K562 (cell line): ENCODE data around the gene CCR7. TPM values are rescaled to one million over a fixed set of nuclear protein-coding genes. Genes with fewer than 3 reads are reported as not detected.

Experiments used
- BCL6 ChIP-seq: fragments of 250-450 bp; sonication (Bioruptor Pico); IDR thresholded peaks from 2 replicates; pipeline ENCODE4 v1.4.0; 2020
- COPS2 ChIP-seq: fragments of 450-650 bp; conservative IDR thresholded peaks from 2 replicates; pipeline ENCODE4 v1.6.1; 2016; ENCODE audit warnings: mild to moderate bottlenecking, moderate library complexity
- CREB1 ChIP-seq, 2 experiments: sonication (generic) in 1 of 2; formaldehyde crosslinking in 1 of 2; IDR thresholded peaks; 2 replicates each; pipeline versions ENCODE4 v1.6.1 to v1.8.0; 2012 to 2022; ENCODE audit warnings: inconsistent platforms in 1 of 2, mild to moderate bottlenecking in 1 of 2, missing genetic modification reagents in 1 of 2, moderate library complexity in 1 of 2
- HDAC2 ChIP-seq: fragments of 450-650 bp; IDR thresholded peaks from 2 replicates; pipeline ENCODE4 v1.6.1; 2016; ENCODE audit warnings: mild to moderate bottlenecking
- KAT8 ChIP-seq: fragments of 450-650 bp; IDR thresholded peaks from 2 replicates; pipeline ENCODE4 v1.6.1; 2016; ENCODE audit warnings: low read depth, mild to moderate bottlenecking
- ZNF212 ChIP-seq: fragments of 450-650 bp; formaldehyde crosslinking; IDR thresholded peaks from 2 replicates; pipeline ENCODE4 v1.4.0; 2020; ENCODE audit warnings: mild to moderate bottlenecking
- polyA plus RNA-seq, 8 experiments: library from polyadenylated mRNA; depleted of rRNA in 4 of 8; stranded (reverse) in 5 of 8; unstranded in 3 of 8; fragments of >200 nt; fragmentation: Nextera tagmentation in 2 of 8; fragmentation: Illumina TruSeq in 1 of 8; extraction: Ambion mirVana in 2 of 8; extraction: Trizol in 1 of 8; gene quantifications; 2 replicates each; pipeline versions ENCODE4 v1.2.1 to v1.2.3, GENCODE V29; 2011 to 2014; ENCODE audit warnings: inconsistent platforms in 1 of 8, missing spikeins in 1 of 8
- total RNA-seq, 7 experiments: library from RNA; depleted of rRNA in 6 of 7; stranded (reverse); fragments of >200 nt in 6 of 7; fragmentation: Illumina TruSeq in 2 of 7; extraction: Trizol in 2 of 7; gene quantifications; 2 replicates each; pipeline versions ENCODE4 v1.2.1 to v1.2.3, GENCODE V29; 2011 to 2021; ENCODE audit warnings: low replicate concordance in 1 of 7
- TF ChIP-seq, protein P1 (sequence below): fragments of 200-600 bp; sonication (generic); IDR thresholded peaks from one replicate; pipeline ENCODE4 v1.6.1; 2012; ENCODE audit warnings: mild to moderate bottlenecking, low read depth, low read length, inconsistent platforms
- TF ChIP-seq, protein P2 (sequence below): fragments of 450-650 bp; formaldehyde crosslinking; IDR thresholded peaks from 2 replicates; pipeline ENCODE4 v1.4.0; 2020; ENCODE audit warnings: mild to moderate bottlenecking, moderate library complexity
- TF ChIP-seq, protein P3 (sequence below): fragments of 250-450 bp; sonication (Bioruptor Pico); IDR thresholded peaks from 2 replicates; pipeline ENCODE4 v1.8.0; 2022; ENCODE audit warnings: inconsistent platforms, mild to moderate bottlenecking, moderate library complexity, borderline replicate concordance
- TF ChIP-seq, protein P4 (sequence below): sonication (generic); formaldehyde crosslinking; IDR thresholded peaks from 2 replicates; pipeline ENCODE4 v1.8.1; 2023; ENCODE audit warnings: mild to moderate bottlenecking, missing genetic modification reagents

The CCR7 gene
- total and polyA plus RNA-seq, 9 of the 15 experiments (the other 6 are each of a cell fraction or from before 2014, with no cell fraction given) = 0.14 to 1.4 (median 0.56) TPM

DNA sequence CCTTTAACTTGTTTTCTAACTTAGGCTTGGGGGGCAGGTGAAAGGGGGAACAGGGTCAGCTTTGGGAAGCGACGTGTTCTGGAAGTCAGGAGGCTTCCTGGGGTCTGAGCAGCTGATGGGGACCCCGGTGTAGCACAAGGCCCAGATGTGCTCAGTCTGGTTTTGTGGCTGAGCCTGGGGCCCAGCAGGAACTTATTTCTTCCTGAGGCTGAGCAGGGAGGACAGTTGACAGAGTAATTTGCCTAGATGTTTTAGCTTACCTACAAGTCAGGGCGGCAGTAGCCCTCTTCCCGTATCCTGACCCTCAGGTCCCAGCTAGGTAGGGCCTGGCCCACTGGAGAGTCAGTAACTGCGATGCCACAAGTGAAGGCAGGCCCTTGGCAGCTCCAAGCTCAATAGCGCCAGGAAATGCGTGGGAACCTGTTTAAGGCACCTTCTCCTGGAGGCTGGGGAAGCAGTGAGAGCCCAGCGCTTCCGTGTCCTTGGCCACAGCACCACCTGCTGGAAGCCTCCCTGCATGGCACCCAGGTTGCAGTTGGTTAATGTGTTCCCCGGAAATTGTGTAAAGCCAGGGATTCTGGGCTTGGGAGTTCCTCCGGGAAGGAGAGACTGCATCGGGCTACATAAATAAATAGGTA is 5.2 kb downstream of the CCR7 start (continued):
- TF ChIP-seq, protein P1, sequence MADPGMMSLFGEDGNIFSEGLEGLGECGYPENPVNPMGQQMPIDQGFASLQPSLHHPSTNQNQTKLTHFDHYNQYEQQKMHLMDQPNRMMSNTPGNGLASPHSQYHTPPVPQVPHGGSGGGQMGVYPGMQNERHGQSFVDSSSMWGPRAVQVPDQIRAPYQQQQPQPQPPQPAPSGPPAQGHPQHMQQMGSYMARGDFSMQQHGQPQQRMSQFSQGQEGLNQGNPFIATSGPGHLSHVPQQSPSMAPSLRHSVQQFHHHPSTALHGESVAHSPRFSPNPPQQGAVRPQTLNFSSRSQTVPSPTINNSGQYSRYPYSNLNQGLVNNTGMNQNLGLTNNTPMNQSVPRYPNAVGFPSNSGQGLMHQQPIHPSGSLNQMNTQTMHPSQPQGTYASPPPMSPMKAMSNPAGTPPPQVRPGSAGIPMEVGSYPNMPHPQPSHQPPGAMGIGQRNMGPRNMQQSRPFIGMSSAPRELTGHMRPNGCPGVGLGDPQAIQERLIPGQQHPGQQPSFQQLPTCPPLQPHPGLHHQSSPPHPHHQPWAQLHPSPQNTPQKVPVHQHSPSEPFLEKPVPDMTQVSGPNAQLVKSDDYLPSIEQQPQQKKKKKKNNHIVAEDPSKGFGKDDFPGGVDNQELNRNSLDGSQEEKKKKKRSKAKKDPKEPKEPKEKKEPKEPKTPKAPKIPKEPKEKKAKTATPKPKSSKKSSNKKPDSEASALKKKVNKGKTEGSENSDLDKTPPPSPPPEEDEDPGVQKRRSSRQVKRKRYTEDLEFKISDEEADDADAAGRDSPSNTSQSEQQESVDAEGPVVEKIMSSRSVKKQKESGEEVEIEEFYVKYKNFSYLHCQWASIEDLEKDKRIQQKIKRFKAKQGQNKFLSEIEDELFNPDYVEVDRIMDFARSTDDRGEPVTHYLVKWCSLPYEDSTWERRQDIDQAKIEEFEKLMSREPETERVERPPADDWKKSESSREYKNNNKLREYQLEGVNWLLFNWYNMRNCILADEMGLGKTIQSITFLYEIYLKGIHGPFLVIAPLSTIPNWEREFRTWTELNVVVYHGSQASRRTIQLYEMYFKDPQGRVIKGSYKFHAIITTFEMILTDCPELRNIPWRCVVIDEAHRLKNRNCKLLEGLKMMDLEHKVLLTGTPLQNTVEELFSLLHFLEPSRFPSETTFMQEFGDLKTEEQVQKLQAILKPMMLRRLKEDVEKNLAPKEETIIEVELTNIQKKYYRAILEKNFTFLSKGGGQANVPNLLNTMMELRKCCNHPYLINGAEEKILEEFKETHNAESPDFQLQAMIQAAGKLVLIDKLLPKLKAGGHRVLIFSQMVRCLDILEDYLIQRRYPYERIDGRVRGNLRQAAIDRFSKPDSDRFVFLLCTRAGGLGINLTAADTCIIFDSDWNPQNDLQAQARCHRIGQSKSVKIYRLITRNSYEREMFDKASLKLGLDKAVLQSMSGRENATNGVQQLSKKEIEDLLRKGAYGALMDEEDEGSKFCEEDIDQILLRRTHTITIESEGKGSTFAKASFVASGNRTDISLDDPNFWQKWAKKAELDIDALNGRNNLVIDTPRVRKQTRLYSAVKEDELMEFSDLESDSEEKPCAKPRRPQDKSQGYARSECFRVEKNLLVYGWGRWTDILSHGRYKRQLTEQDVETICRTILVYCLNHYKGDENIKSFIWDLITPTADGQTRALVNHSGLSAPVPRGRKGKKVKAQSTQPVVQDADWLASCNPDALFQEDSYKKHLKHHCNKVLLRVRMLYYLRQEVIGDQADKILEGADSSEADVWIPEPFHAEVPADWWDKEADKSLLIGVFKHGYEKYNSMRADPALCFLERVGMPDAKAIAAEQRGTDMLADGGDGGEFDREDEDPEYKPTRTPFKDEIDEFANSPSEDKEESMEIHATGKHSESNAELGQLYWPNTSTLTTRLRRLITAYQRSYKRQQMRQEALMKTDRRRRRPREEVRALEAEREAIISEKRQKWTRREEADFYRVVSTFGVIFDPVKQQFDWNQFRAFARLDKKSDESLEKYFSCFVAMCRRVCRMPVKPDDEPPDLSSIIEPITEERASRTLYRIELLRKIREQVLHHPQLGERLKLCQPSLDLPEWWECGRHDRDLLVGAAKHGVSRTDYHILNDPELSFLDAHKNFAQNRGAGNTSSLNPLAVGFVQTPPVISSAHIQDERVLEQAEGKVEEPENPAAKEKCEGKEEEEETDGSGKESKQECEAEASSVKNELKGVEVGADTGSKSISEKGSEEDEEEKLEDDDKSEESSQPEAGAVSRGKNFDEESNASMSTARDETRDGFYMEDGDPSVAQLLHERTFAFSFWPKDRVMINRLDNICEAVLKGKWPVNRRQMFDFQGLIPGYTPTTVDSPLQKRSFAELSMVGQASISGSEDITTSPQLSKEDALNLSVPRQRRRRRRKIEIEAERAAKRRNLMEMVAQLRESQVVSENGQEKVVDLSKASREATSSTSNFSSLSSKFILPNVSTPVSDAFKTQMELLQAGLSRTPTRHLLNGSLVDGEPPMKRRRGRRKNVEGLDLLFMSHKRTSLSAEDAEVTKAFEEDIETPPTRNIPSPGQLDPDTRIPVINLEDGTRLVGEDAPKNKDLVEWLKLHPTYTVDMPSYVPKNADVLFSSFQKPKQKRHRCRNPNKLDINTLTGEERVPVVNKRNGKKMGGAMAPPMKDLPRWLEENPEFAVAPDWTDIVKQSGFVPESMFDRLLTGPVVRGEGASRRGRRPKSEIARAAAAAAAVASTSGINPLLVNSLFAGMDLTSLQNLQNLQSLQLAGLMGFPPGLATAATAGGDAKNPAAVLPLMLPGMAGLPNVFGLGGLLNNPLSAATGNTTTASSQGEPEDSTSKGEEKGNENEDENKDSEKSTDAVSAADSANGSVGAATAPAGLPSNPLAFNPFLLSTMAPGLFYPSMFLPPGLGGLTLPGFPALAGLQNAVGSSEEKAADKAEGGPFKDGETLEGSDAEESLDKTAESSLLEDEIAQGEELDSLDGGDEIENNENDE = no peak
- TF ChIP-seq HDAC2 (no peak), COPS2 (no peak), CREB1 (IDR thresholded peaks at IDR 0.05) (no peak), CREB1 (CRISPR knock-in tag; IDR thresholded peaks at IDR 0.05) (0 out of 2 replicates have a peak, but pooled peaks have one; percentile 14), ZNF212 (no peak), KAT8 (no peak), BCL6 (no peak)
- TF ChIP-seq, protein P2, sequence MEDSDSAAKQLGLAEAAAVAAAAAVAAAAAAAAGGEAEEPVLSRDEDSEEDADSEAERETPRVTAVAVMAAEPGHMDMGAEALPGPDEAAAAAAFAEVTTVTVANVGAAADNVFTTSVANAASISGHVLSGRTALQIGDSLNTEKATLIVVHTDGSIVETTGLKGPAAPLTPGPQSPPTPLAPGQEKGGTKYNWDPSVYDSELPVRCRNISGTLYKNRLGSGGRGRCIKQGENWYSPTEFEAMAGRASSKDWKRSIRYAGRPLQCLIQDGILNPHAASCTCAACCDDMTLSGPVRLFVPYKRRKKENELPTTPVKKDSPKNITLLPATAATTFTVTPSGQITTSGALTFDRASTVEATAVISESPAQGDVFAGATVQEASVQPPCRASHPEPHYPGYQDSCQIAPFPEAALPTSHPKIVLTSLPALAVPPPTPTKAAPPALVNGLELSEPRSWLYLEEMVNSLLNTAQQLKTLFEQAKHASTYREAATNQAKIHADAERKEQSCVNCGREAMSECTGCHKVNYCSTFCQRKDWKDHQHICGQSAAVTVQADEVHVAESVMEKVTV (CRISPR knock-in tag) = peak; percentile 83
- TF ChIP-seq, protein P3, sequence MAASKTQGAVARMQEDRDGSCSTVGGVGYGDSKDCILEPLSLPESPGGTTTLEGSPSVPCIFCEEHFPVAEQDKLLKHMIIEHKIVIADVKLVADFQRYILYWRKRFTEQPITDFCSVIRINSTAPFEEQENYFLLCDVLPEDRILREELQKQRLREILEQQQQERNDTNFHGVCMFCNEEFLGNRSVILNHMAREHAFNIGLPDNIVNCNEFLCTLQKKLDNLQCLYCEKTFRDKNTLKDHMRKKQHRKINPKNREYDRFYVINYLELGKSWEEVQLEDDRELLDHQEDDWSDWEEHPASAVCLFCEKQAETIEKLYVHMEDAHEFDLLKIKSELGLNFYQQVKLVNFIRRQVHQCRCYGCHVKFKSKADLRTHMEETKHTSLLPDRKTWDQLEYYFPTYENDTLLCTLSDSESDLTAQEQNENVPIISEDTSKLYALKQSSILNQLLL (CRISPR knock-in tag) = no peak
- TF ChIP-seq, protein P4, sequence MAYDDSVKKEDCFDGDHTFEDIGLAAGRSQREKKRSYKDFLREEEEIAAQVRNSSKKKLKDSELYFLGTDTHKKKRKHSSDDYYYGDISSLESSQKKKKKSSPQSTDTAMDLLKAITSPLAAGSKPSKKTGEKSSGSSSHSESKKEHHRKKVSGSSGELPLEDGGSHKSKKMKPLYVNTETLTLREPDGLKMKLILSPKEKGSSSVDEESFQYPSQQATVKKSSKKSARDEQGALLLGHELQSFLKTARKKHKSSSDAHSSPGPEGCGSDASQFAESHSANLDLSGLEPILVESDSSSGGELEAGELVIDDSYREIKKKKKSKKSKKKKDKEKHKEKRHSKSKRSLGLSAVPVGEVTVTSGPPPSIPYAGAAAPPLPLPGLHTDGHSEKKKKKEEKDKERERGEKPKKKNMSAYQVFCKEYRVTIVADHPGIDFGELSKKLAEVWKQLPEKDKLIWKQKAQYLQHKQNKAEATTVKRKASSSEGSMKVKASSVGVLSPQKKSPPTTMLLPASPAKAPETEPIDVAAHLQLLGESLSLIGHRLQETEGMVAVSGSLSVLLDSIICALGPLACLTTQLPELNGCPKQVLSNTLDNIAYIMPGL (CRISPR knock-in tag) = no peak
